CD4-positive, alpha-beta T cell treated with Interleukin-21 for 1 hour (primary cell): ENCODE measurements around the gene FOXI1.
"Not testable (repeated sequence)": the region's sequence is repeated elsewhere in the genome, so short reads cannot be mapped to it uniquely, and the experiment has no call there.

Experiments used
- DNase-seq: peaks from one replicate; pipeline ENCODE4 v3.0.0-alpha.2; 2020

The FOXI1 gene

DNA sequence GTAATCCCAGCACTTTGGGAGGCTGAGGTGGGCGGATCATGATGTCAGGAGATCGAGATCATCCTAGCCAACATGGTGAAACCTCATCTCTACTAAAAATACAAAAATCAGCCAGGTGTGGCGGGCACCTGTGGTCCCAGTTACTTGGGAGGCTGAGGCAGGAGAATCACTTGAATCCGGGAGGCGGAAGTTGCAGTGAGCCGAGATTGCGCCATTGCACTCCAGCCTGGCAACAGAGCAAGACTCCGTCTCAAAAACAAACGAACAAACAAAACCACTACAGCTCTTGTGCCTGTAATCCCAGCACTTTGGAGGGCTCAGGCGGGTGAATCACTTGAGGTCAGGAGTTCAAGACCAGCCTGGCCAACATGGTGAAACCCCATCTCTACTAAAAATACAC, 11.4 kb upstream of the FOXI1 start:
- not testable (repeated sequence) for DNase-seq

DNA sequence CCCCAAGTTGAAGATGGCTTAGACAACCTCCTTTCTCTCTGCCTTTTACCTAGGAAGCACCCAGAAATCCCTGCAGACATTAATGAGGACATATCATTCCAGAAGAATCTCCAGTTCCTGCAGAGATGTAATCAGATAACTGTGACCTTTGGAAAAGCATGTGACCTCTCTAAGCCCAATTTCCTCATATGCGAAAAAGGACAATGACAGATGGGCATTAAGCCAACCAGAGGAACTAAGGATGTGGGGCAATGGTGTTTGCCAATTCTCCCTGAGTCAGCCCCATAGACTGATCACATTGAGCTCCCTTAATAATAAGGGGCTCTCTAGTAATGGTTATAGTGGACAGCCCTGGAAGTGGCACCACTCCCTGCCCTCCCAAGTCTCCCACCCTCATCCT, 10.1 kb upstream of the FOXI1 start:
- DNase-seq, result no peak

DNA sequence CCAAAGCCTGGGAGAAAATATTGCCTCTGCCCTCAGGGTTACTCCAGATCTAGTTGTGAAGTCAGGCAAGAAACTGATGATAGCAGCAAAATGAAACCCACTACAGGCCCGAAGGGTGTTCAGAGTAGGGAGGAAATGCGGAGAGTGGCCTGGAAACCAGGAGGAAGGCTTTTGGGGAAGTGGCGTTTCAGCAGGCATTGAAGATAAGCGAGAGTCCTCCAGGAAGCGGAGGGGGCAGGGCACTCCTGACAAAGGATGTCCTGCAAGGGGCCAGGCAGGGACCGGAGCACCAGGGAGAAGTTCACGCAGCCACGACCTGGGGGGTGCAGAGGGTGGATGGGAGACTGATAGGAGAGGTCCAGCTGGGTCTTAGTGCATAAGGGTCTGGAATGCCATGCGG, 7.8 kb upstream of the FOXI1 start:
- DNase-seq, result no peak

DNA sequence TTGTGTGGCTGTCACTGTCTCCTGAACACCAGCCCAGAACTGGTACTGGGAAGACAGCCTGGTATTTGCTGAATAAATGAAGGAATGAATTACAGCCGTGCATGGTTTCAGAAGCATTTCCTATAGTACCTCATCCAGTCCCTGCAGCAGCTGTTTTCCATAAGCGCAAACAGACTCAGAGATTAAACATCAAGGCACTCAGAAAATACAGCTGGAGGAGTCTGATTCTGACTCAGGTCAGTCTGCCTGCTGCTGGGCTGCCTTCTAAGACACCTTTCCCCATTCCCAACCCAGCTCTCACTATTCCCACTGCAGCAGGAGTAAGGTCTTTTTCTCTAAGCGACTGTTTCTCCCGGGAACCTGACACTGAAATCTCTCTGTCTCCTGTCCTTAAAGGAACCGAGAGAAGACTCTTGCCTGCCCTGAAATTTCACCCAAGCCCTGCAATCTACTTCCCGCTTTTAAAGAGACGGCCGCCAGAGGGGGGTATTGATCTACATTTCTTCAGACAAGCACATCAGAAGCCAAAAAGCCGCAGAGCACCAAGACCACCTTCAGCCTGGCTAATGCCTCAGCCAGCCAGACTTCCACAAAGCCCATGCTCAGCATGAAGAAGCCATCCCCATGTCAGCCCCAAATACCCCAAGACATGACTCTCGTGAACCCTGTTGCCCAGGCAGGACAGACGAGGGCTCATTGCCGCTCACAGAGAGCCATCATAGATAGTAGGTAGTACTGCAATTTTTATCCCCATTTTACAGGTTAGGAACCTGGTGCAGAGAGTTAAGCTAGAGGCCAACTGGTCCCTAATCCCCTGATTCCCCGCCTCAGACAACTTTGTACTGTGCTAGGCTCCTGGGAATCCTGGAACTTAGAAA, 5.4 kb upstream of the FOXI1 start:
- peak; percentile 63 for DNase-seq

DNA sequence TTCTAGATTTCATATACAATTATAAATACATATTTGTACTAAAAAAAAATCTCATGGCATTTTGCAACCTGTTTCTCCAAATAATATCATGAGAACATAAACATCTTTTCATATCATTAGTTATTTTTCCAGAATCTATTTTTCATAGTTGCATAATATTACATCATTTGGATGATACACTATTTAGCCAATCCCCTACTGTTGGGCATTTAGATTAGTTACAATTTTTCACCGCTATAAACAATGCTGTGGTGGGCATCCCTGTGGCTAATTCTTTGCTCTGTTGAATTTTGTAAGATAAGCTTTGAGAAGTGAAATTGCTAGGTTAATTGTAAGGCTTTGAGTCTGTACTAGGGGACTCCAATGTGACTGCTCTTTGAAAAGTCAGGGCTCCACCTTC, 2.2 kb upstream of the FOXI1 start:
- no peak for DNase-seq

DNA sequence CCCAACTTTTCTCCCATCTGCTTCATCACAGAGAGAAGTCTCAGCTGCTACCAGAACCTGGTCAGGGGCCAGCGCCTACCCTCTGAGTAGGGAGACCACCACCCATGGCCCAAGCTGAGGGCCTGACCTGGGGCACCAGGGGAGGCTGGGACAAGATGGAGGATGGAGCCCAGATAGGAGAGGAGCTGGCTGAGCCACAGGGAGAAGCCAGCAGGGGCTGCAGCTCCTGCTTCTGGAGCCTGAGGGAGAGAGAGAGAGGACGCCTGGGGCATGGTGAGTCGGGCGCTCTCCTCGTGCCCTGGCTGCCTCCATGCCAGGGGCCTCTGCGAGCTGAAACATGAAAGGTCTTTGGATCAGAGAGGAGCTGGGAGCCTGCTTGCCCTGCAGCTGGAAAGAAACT, 1.4 kb upstream of the FOXI1 start:
- DNase-seq, result no peak

DNA sequence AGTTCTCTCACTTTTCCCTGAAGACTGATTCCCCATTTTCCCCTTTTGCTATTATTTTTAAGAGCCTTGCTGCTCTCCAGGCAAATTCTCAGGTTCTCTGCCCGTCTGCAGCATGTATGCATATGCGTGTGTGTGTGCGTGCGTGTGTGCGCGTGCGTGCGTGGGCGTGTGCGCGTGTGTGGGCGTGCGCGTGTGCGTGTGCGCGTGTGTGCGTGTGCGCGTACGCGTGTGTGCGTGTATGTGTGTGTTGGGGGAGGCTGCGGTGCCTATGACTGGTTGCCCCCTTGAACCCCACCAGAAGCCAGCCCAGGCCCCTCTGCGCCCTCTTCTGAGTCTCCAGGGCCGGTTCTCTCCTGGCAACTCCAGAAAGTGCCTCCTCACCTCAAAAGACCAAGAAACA, 987 bp upstream of the FOXI1 start:
- no peak for DNase-seq

DNA sequence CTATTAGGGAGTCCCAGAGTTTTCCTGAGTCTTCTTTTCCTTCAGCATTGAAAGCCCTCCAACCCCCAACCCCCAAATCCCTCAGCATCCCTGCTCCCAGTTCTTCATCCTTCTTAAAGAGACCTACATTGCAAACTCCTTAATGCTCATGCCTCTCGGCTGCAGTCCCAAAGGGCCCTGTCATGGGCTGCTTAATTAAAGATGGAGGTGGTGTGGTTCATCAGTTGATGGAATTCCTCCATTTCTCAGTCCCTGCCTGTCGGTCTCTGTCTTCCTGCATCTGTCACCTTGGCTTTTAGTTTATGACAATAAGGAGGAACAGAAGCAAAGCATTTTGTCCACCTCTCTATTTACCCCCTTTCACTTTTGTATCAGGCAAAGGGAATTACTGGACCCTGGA, 2.0 kb downstream of the FOXI1 start:
- no peak for DNase-seq

DNA sequence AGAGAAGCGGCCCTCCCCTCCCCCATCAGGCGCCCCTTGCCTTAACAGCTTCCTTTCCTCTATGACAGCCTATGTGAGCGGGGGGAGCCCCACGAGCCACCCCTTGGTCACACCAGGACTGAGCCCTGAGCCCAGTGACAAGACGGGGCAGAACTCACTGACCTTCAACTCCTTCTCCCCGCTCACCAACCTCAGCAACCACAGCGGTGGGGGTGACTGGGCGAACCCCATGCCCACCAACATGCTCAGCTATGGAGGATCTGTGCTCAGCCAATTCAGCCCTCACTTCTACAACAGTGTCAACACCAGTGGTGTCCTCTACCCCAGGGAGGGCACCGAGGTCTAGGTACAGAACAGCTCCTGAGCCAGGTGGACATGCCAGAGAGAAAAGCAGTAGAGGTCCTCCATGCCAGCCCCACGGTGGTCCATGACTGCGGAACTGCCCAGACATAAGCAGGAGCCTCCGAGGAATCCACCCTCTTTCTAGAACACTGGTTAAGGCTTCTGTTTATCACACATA, 2.6 kb downstream of the FOXI1 start:
- DNase-seq, result no peak

DNA sequence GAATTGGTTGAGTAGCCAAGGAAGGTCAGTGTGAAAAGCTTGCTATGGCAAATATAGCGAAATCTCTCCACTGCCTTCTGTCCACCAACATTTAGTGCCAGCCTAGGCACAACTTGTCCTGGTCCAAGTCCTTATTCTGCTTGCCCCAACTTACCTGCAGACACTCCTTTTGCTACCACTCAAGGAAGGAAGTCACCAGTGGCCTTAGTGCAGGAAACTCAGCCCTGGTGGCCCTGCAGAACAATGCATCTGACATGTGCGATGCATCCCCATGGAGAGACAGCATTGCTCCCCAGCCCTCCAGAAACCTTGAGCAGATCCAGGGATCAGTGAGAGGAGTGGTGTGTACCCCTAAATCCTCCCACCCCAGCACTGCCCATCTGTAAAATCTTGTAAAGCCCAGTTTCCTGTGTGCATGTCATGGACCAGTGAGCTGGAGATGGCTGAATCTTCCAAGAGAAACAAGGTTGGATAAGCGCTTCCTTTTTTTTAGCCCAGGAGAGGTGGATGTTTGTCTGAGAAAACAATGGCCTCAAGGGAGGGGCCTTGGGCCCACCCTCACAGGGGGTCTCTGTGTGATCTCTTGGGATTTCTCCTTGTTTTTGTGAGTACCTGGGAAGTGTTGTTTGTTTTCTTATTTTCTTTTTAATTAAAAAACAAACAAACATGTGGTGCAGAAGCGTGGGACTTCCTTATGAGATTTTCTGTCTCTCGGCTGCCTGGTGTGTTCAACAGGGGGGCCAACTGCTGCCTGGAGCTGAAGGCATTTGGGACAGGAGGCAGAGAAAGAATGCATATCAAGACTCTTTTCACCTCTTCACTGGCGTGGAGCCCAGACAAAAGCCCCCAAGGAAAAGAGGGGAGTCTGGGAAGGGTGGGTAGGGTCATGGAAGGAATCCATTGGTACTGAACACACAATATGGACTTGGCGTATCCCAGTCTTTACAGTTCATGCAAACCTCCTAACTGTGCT, 3.6 kb downstream of the FOXI1 start:
- DNase-seq, result no peak

DNA sequence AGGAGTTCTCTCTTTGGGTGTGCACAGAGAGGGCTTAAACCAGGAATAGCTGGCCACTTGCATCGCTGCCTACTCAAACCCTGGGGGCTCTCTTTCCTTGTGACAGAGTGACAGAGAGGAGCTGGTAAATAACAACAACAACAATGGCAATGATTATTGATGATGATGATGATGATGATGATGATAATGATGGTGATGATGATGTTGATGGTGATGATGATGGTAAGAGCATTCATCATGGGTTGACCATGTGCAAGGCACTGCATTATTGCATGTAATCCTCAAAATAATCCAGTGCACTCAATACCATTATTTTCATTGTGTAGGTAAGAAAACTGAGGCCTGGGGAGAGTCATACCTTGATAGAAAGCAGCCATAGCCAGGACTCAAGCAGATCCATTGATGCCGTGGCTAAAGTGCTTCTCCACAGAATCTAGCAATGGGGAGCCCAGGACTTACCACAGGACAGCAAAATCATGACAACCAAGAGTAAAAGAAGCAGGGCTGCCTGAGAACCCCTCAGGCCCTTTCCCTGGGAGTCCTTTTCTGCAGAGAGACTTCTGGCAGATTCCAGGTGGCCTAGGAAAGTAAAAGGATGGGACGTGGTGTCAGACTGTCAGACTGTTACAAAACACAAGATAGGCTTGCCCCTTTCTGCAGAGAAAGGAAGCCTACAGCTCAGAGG, 4.8 kb downstream of the FOXI1 start:
- DNase-seq, result no peak

DNA sequence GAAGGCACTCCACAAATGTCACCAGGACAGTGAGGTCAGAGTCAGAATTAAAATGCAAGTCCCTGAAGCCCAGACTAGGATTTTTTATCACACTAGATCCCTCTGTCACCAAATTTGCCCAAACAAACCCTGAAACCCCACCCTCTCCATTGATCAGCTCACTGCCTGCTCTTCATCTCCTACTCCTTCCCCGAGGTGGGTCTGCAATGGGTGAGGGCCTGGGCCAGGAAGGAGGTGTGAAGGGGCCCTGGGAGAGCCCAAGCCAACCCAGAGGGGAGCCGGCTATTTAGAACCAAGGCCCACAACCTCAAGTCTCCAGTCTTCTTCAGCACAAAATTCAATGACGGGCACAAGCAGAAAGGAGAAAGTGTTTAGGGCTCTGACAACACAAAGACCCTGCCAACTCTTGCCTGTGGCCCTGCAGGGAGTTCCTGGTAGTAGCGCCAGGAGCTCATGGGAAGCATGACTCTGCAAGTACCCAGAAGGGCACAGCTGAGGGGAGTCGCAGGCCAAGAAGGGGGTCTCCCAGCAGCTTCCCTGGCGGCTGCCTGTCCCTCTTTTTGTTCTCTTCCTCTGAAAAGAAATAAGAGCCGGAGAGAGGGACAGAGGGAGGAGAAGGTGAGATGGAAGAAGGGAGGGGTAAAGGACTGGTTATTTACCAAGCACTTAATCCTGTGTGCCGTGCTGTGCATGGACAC, 5.5 kb downstream of the FOXI1 start:
- no peak for DNase-seq

DNA sequence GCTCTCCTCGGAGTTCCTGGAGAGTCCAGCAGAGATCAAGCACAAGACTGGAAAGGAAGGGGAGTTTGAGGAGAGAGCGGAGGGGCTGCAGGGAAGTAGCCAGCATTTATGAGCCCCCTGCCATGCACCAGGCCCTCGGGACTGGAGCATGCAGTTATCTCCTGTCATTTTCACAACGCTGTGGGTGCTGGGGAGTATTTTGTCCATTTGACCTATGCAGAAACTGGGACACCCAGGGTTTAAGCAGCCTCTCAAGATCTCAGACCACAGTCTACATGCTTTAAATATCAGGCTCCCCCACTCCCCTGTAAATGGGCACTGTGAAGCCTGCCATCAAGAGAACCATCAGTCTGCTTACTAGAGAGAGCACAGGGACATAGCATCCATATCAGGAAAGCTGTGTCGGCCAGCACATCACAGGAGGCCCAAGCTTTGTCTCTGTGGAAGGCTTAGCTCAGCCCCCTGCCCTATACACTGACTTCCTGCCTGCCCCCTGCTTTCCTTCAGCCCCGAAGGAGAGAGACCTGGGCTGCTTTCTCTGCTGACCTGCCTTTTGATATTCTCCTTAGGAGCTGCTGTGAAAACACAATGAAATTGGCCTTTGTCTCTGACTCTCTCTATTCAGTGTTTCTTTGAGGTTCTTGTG, 7.3 kb downstream of the FOXI1 start:
- DNase-seq, result no peak

DNA sequence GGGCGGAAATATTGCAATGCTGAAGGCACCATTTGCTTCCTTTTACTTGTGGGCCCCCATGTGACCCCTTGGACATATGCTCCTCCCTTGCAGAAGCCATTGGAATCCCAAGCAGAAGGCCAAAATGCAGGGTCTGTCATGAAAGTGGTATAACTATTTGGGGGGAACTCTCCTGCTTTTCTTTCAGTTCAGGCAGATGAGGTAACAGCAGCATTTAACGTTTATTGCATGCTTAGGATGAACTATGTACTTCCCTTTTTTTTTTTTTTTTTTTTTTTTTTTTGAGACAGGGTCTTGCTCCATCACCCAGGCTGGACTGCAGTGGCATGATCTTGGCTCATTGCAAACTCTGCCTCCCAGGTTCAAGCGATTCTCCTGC, 7.8 kb downstream of the FOXI1 start:
- no peak for DNase-seq

DNA sequence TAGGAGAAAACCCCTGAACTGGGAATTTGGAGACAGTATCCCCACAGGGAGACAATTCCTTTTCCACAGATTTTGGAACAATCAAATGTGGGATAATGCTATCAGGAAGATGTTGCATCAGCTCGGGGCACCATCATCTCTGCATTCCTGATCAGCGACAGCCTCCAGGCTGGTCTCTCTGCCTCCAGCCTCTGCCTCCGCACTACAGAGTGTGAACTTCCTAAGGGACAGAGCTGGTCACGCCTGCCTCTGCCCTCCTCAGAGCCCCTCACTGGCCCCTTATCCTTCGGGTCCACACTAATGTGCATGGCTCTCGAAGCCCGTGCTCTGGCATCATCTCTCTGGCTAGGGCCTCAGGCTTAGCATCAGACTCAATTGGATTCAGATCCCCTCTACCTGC, 8.6 kb downstream of the FOXI1 start:
- DNase-seq, result no peak

DNA sequence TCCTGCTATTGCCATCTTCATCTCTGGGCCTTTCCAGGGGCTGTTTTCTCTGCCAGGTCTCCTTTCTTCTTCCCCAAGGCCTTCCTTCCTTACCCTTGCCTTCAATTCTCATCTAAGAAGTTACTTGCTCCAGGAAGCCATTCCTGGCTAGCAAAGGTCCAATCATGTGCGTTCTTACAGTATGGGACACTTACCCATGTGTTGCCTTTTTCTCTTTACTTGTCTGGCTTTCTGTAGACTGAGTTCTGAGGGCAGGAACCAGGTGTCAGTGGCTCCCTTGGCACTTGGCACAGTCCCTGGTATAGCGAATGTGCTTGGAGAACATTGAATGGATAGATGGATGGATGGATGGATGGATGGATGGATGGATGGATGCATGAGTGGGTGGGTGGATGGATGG, 10.2 kb downstream of the FOXI1 start:
- no peak for DNase-seq

DNA sequence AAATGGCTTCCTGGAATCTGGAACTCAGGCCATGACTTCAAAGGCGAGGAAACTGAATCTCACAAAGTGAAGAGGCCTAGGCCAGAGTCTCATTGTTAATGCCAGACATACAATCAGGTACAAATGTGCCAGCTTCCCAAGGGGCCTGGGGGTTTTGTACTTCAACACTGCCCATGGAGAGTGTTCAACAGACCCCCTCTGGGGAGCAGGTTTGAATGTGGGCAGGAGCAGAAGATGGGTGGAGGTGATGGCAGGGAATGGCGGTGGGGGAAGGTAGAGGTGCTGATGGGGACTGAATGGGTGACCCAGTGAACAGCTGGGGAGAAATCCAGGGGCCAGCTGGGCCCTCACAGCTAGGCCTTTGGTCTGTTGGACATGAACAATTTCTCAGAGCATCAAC, 12.0 kb downstream of the FOXI1 start:
- DNase-seq, result no peak

DNA sequence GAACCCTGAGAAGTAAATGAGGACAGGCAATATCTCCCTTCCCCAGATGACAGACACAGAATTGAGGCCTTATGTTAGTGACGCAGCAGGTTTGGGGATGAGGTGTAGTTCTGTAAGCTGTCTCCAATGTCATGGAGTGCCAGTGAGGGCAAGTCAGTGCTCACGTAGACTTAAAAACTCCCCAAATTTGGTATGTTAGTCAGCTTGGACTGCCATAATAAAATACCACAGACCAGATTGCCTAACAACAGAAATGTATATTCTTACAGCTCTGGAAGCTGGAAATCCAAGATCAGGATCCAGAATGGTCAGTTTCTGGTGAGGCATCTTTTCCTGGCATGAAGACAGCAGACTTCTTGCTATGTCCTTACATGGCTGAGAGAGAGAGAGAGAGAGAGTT, 14.9 kb downstream of the FOXI1 start:
- DNase-seq, result no peak

DNA sequence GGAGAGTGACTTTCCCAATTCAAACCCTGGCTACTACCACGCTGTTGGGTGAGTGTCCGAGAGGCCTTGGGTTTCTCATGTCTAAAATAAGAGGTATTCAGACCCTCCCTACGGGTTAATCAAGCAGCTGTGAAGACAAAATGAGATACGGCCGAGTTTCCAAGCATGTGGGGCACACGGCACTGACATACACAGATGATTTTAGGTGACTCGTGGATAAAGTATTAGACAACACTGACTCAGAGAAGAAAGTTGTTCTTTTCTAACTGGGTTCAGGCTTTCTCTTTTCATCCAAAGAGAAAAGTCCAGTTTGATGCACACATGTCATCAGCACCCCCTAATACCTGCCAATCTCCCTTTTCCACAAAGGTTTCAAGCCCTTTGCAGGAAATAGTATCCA, 15.6 kb downstream of the FOXI1 start:
- no peak for DNase-seq

DNA sequence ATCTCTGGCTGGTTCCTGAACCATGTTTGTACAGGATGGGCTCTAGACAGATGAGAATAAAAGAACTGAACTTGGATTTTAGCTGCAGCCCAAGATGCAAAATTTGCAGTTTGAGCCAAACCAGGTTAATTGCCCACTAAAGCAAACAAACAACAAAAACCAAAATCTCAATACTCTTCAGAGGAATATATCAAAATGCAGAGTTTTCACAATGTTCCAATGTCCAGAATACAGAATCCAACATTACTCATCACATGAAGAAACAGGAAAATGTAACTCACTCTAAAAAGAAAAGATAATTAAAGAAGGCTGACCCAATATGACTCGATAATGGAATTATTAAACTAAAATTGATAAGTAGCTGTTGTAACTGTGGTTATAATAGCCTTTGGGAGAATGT, 20.4 kb downstream of the FOXI1 start:
- DNase-seq, result no peak

DNA sequence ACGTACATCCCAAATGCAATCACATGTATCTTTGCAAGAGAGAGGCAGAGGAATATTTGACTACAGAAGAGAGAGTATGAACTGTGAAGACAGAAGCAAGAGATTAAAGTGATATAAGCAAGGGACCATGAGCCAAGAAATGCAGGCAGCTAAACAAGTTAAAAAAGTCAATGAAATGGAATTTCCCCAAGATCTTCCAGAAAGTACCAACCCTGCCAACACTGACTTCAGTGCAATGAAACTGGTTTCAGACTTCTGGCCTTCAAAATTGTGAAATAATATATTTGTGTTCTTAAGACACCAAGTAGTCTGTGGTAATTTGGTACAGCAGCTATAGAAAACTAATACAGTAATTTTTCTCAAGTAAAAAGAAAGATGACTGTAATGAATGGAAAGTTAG, 20.9 kb downstream of the FOXI1 start:
- DNase-seq, result no peak

DNA sequence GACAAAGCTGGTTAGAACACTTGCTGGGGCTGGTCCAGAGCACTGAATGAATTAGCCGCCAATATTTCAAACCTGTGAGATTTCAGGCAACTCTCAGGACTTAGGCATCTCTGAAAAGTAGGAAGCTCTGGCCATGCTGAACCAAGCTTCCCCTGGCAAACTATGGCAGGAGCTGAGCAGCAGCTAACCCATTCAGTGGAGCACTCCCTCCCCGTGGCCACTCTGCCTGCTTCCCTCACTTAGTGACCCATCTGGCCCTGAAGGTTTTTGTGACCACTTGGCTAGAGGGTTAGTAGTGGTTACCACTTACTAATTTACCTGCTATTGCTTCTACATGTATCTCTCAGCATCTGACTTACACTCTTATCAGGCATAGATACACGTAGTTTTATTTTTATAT, 25.5 kb downstream of the FOXI1 start:
- no peak for DNase-seq
